Epithelial cell of proximal tubule (primary cell): ENCODE data around the gene PTGFRN. TPM values are rescaled to one million over a fixed set of nuclear protein-coding genes. Genes with fewer than 3 reads are reported as not detected.
A peak's percentile ranks its signal among the peaks of the same experiment; 100 is the strongest.
"Not testable (repeated sequence)": the region's sequence is repeated elsewhere in the genome, so short reads cannot be mapped to it uniquely, and the experiment has no call there.

Experiments used
- DNase-seq: peaks from one replicate; pipeline ENCODE4 v3.0.0-alpha.2; 2011; ENCODE audit warnings: low read depth
- H3K4me3 ChIP-seq: 2 replicates; pipeline ENCODE4 v1.5.1; 2011; ENCODE audit warnings: low read depth, mild to moderate bottlenecking, low read length
- CTCF ChIP-seq: conservative IDR thresholded peaks from 2 replicates; pipeline ENCODE4 v1.5.1; 2012; ENCODE audit warnings: low read depth, mild to moderate bottlenecking, low read length
- total RNA-seq: library from RNA; depleted of rRNA; stranded (reverse); fragments of >200 nt; gene quantifications from 2 replicates; pipeline ENCODE4 v1.2.3, GENCODE V29; 2015

PTGFRN gene
- total RNA-seq: 64.2 and 86.3 TPM in 2 replicates

- TF ChIP-seq CTCF: no peak
- peak within 1 kb of the TSS; percentile 76 for H3K4me3 ChIP-seq
- no peak for DNase-seq
Measured at GRCh38 chr1:116909512-116910378, at the start of gene PTGFRN. Gene PTGFRN, plus strand, starts transcription at chr1:116909916. Its CDS starts 288 bp downstream, at chr1:116910204.

- not testable (repeated sequence) for H3K4me3 ChIP-seq, DNase-seq
Measured at GRCh38 chr1:116860167-116860566, 49.5 kb upstream of the PTGFRN start.

GRCh38 chr1:116861137-116861536, 48.6 kb upstream of the PTGFRN start:
- no peak for TF ChIP-seq CTCF
- no peak overlapping the region for H3K4me3 ChIP-seq
- no peak for DNase-seq

- DNase-seq, H3K4me3 ChIP-seq: not testable (repeated sequence)
Measured at GRCh38 chr1:116863031-116863430, 46.7 kb upstream of the PTGFRN start.

- DNase-seq: not testable (repeated sequence)
Measured at GRCh38 chr1:116866478-116866877, 43.2 kb upstream of the PTGFRN start.

GRCh38 chr1:116868385-116868784, 41.3 kb upstream of the PTGFRN start:
- no peak for DNase-seq
- no peak for TF ChIP-seq CTCF
- no peak overlapping the region for H3K4me3 ChIP-seq

More at GRCh38 chr1:116866478-116866877, 43.2 kb upstream of the PTGFRN start:
- not testable (repeated sequence) for H3K4me3 ChIP-seq

GRCh38 chr1:116869611-116870010, 40.1 kb upstream of the PTGFRN start:
- no peak overlapping the region for H3K4me3 ChIP-seq
- no peak for DNase-seq
- TF ChIP-seq CTCF: no peak

GRCh38 chr1:116870300-116870699, 39.4 kb upstream of the PTGFRN start:
- no peak for TF ChIP-seq CTCF
- DNase-seq: no peak
- no peak overlapping the region for H3K4me3 ChIP-seq

- no peak for DNase-seq
- no peak overlapping the region for H3K4me3 ChIP-seq
- no peak for TF ChIP-seq CTCF
Measured at GRCh38 chr1:116871779-116872146, 38.0 kb upstream of the PTGFRN start.
